Measurements from ENCODE around the gene VAV1. TPM values are rescaled to one million over a fixed set of nuclear protein-coding genes. Genes with fewer than 3 reads are reported as not detected.

Gene VAV1
- total and polyA plus RNA-seq, 2 of the 8 experiments (the other 6 are each of a cell fraction or from before 2014, with no cell fraction given), result 0.21 to 0.22 TPM

DNA sequence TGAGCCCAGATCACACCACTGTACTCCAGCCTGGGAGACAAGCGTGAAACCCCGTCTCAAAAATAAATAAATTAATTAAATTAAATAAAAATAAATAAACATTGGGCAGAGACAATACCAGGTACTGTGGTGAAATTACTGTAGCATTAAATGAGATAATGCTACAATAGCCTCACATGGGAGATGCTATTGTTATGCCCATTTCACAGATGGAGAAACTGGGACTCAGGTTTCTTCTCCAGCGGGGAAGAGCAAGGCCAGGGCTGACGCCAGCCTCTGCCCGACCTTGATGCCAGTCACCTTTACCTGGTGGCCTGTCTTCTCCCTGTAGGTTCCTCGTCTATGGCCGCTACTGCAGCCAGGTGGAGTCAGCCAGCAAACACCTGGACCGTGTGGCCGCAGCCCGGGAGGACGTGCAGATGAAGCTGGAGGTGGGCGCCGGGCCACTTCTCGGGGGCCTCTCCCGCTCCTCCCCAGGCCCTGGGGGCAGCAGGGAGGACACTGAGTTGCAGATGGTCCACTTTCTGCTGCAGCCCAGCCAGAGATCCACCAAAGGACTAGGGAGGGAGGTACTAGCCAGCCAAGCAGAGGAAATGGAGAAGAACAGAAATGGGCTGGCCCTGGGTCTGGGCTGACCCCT is 53.9 kb downstream of the VAV1 start:
- Histone ChIP-seq H3K4me2 (ENCODE audit: insufficient read depth in 1 of 2, low read depth in 2 of 2, low read length in 2 of 2) (no peak overlapping the region), H2BK15ac (ENCODE audit: low read length) (no peak overlapping the region; the same call in 1 of the 2 replicates), H3K18ac (ENCODE audit: extremely low read depth, low read length) (no peak overlapping the region), H4K5ac (ENCODE audit: insufficient read length, low read depth, low read length) (no peak overlapping the region), H2BK20ac (ENCODE audit: low read length) (no peak overlapping the region), H3K23ac (ENCODE audit: insufficient read length) (no peak overlapping the region), H3K79me2 (ENCODE audit: control insufficient read depth in 1 of 2, insufficient read depth in 2 of 2, low read length in 2 of 2) (no peaks in the 10 kb centered on the region), H3K4me3 (ENCODE audit: extremely low read depth in 1 of 4, insufficient read depth in 2 of 4, low read depth in 3 of 4, low read length in 4 of 4) (no peak overlapping the region), H3K4ac (replicated peaks; ENCODE audit: insufficient read length, low read depth, low read length) (no peak overlapping the region), H3K14ac (ENCODE audit: insufficient read length) (no peak overlapping the region), H3K9ac (replicated peaks in 1 of 4; ENCODE audit: extremely low read depth in 1 of 4, low read depth in 3 of 4, low read length in 3 of 4) (no peak overlapping the region), H3K79me1 (ENCODE audit: low read depth, low read length) (no peaks in the 10 kb centered on the region), H2BK12ac (ENCODE audit: low read depth, low read length) (no peak overlapping the region), H4K20me1 (replicated peaks in 1 of 2; ENCODE audit: control insufficient read depth in 1 of 2, insufficient read depth in 2 of 2, low read length in 2 of 2) (no peaks in the 10 kb centered on the region), H2BK5ac (ENCODE audit: low read depth, low read length) (no peak overlapping the region), H3K27ac (ENCODE audit: low read depth, low read length) (no peak overlapping the region), H3K23me2 (ENCODE audit: low read depth, low read length) (no peaks in the 10 kb centered on the region), H2AK5ac (ENCODE audit: low read depth, low read length) (no peak overlapping the region), H2BK120ac (replicated peaks; ENCODE audit: low read depth, low read length) (no peak overlapping the region), H3K27me3 (replicated peaks in 1 of 4; ENCODE audit: control insufficient read depth in 3 of 4, extremely low read depth in 1 of 4, insufficient read depth in 3 of 4, low read length in 3 of 4) (no peaks in the 10 kb centered on the region), H4K91ac (replicated peaks; ENCODE audit: insufficient read length, low read length) (no peak overlapping the region), H2AFZ (ENCODE audit: low read length) (no peak overlapping the region), H3K9me3 (ENCODE audit: insufficient read depth in 2 of 2, low read depth in 1 of 2, low read length in 1 of 2) (peaks cover 36 to 73% of the 10 kb centered on the region in 2 experiments), H3K56ac (replicated peaks; ENCODE audit: insufficient read length, low read depth, low read length) (no peak overlapping the region), H3K36me3 (ENCODE audit: control insufficient read depth in 2 of 4, insufficient read depth in 4 of 4, low read length in 3 of 4) (no peaks in the 10 kb centered on the region), H4K8ac (ENCODE audit: extremely low read depth, insufficient read depth, low read length) (no peak overlapping the region), H3K4me1 (replicated peaks in 1 of 4; ENCODE audit: control insufficient read depth in 3 of 4, insufficient read depth in 4 of 4, low read length in 3 of 4) (peaks cover 0 to 7% (median 0%) of the 10 kb centered on the region in 4 experiments; a peak in 1 of 7 replicates)
- 91% methylated on average over 15 of the region's 15 CpGs; no CpG with 5 or more reads in 1 of the 2 experiments for WGBS, 2 experiments (ENCODE audit: extremely low coverage in 1 of 2, insufficient coverage in 1 of 2, insufficient read length in 1 of 2, insufficient replicate concordance in 2 of 2, low coverage in 1 of 2, low lambda C conversion rate in 2 of 2, missing lambda C conversion rate in 1 of 2)
- POLR2A ChIA-PET (ENCODE audit: partially characterized antibody), result interaction anchor here (0.6 kb wide), 1 partner anchor 14 kb away, joined by 3 read pairs; no protein-coding TSS in a partner anchor
- FAIRE-seq (no peak), DNase-seq (ENCODE audit: low read depth in 1 of 2, low spot score in 2 of 2) (no peak)
- CTCF ChIA-PET (ENCODE audit: partially characterized antibody), result interaction anchor here (1.1 kb wide), 1 partner anchor 13 kb away, joined by 3 read pairs; no protein-coding TSS in a partner anchor
- TF ChIP-seq MAFK (IDR thresholded peaks at IDR 0.05; ENCODE audit: low read depth, low read length), result no peak
- no peak for TF ChIP-seq ZNF274 (IDR thresholded peaks at IDR 0.05; ENCODE audit: borderline replicate concordance, extremely low read depth, low read length)
- TF ChIP-seq TAF1 (IDR thresholded peaks at IDR 0.05; ENCODE audit: low read depth, low read length), result no peak
- TF ChIP-seq PHF8 (conservative IDR thresholded peaks at IDR 0.05; ENCODE audit: low read depth, low read length), result no peak
- no peak for TF ChIP-seq EZH2 (IDR thresholded peaks at IDR 0.05; ENCODE audit: low read depth, low read length, severe bottlenecking)
- no peak for TF ChIP-seq BCL11A (IDR thresholded peaks at IDR 0.05; ENCODE audit: low read depth in 2 of 2, low read length in 2 of 2)
- TF ChIP-seq EP300 (IDR thresholded peaks at IDR 0.05; ENCODE audit: borderline replicate concordance in 1 of 2, low read depth in 2 of 2, low read length in 2 of 2), result no peak
- no peak for TF ChIP-seq POLR2AphosphoS5 (IDR thresholded peaks at IDR 0.05; ENCODE audit: low read depth, low read length)
- TF ChIP-seq BRCA1 (IDR thresholded peaks at IDR 0.05; ENCODE audit: low read depth, low read length), result no peak

Data from H1 (cell line).